NCI-H1092 treated with DMSO at 0.1 percent for 48 hours (cell line): ENCODE data around the gene ARPC1B.
A peak's percentile ranks its signal among the peaks of the same experiment; 100 is the strongest.
"Not testable (repeated sequence)": the region's sequence is repeated elsewhere in the genome, so short reads cannot be mapped to it uniquely, and the experiment has no call there.

ENCODE experiments used
- DNase-seq: peaks from one replicate; lab custom pipeline; 2025; lab: John Stamatoyannopoulos, UW

The ARPC1B gene

DNA sequence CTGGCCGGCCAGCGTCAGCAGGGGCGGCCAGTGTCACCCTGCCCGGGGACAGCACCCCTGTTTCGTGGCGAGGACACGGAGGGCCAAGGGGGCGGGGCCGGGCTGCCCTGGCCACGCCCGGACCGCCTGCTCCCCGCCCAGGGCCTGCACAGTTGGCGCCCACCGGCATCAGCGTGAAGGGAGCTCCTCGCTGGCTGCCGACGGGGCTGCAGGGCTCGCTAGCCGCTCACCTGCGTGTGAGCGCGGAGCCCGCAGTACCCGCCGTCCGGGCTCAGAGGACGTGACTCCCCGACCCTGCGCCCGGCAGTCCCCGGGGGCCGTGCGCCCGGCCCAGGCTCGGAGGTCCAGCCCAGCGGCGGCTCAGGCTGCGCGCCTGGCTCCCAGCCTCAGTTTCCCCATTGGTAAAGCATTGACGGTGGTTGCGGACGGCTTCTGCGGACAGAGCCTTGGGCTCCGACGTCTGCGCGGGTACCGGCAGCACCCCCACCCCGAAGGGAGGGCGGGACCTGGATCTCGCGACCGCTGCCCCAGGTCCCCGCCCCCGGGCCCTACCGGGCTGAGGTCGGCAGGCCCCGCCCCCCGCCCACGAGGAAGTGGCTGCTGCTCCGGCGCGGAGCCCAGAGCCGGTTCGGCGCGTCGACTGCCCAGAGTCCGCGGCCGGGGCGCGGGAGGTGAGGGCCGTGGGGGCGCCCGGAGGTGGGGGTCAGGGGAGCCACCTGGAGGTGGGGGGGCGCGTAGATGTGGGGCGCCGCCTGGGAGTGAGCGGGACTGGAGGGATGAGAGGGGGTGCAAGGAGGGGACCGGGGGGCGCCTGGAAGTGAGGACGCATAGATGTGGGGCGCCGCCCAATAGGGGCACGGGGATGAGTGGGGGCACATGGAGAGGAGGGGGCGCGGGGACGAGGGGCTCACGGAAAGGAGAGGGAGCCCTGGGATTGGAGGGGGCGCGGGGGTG, at the start of gene ARPC1B:
ARPC1B (plus strand) TSS at position 620 of the 954 bp plus-strand sequence. CDS start 10,985 bp downstream, outside the sequence.
- peak; percentile 43 for DNase-seq

DNA sequence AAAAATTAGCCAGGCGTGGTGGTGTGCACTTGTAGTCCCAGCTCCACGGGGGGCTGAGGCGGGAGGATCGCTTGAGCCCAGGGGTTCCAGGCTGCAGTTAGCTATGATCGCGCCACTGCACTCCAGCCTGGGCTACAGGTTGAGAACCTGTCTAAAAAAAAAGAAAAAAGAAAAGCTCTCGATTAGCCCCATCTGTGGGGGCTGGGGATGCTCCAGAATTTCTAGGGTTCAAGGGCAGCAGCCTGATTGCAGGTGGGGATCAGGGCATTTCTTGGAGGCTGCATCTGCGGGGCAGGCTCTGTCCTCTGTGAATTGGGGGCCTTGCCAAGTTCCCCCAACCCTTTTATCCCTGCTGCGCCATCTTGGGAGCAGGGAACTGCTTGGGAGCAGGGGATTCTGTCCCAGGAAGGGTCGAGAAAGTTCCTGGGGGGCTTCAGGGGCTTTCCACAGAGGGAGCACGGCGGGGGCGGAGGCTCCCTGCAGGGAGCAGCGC, 49.5 kb upstream of the ARPC1B start:
- DNase-seq: peak; percentile 57

DNA sequence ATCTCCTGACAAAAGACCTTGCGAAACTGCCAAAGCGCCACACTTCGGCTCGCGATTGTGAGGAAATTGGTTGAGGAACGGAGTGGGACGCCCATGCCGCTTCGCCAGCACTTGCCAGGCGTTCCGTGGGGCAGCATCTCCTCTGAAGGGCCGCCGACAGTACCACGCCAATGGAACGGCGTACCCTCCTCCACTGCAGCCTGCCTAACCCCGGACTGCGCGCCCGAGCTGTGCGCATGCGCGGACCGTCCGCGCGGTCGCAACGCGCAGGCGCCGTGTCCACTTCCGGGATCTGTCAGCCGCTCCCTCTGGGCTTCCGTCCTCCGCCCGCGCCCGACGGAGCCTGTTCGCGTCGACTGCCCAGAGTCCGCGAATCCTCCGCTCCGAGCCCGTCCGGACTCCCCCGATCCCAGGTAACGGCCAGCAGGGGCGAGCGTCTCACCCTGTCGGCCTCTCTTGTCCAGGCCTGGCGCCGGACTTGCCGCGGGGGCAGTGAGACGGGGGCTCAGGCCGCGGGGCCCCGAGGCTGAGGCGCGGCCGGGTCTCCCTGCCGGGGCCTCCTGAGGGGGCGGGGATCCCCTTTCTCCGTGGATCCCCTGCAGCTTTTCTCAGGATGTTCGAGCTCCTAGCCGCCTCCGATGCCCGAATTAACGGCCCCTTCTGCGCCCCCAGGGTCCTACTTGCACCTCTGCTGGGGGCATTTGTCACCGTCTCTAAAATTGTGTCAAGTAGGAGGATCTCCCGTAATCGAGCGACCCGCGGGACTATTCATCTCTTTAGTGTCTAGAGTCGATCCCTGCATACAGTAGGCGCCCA, 48.7 kb upstream of the ARPC1B start, which contains the start of gene ARPC1A:
ARPC1A (plus strand) TSS at position 307 of the 816 bp plus-strand sequence. CDS start 7,456 bp downstream, outside the sequence.
- DNase-seq: peak; percentile 95

DNA sequence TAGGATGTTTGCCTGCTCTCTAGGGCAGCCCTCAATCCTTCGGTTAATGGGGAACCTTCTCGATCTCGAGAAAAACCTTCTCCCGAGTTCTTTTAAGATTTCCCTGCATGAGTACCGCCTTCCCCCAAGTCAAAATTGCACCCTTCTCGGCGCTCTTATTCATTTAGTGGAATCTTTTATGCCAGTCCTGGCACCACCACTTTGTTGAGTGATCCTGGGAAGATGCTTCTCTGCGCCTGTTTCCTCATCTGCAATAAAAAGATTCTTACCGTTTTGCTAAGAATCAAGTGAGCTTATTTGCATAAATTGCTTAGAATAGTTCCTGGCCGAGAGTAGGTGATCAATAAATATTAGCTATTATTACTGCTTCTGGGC, 48.1 kb upstream of the ARPC1B start:
- DNase-seq: no peak

GRCh38 chr7:99330314-99330961, 44.1 kb upstream of the ARPC1B start:
- DNase-seq: not testable (repeated sequence)

DNA sequence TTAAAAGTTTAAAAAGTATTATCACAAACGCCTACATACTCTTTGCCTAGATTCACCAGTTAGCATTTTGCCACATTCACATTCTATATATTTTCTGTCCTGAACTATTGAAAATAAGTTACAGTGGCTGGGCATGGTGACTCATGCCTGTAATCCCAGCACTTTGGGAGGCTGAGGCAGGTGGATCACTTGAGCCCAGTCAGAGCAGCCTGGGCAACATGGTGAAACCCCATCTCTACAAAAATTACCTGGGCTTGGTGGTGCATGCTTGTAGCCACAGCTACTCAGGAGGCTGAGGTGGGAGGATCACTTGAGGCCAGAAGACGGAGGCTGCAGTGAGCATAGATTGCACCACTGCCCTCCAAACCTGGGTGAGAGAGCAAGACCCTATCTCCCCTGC, 43.5 kb upstream of the ARPC1B start:
- no peak for DNase-seq

GRCh38 chr7:99339595-99339994, 34.9 kb upstream of the ARPC1B start:
- DNase-seq: no peak

GRCh38 chr7:99340659-99341058, 33.9 kb upstream of the ARPC1B start:
- DNase-seq: no peak

GRCh38 chr7:99344061-99344647, 30.4 kb upstream of the ARPC1B start:
- DNase-seq: no peak

DNA sequence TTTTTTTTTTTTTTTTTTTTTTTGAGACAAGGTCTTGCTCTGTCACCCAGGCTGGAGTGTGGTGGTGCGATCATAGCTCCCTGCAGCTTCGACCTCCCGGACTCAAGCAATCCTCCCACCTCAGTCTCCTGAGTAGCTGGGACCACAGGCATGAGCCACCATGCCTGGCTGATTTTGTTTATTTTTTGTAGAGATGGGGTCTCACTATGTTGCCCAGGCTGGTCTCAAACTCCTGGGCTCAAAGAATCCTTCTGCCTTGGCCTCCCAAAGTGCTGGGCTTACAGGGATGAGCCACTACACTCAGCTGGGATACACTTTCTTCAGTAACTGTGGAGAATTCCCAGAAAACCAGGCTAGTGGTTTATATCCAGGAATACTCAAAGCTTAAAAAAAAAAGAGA, 23.9 kb upstream of the ARPC1B start:
- not testable (repeated sequence) for DNase-seq

- DNase-seq: no peak
Measured at GRCh38 chr7:99352247-99352646, 22.3 kb upstream of the ARPC1B start.

- no peak for DNase-seq
Measured at GRCh38 chr7:99355098-99355497, 19.4 kb upstream of the ARPC1B start.

DNA sequence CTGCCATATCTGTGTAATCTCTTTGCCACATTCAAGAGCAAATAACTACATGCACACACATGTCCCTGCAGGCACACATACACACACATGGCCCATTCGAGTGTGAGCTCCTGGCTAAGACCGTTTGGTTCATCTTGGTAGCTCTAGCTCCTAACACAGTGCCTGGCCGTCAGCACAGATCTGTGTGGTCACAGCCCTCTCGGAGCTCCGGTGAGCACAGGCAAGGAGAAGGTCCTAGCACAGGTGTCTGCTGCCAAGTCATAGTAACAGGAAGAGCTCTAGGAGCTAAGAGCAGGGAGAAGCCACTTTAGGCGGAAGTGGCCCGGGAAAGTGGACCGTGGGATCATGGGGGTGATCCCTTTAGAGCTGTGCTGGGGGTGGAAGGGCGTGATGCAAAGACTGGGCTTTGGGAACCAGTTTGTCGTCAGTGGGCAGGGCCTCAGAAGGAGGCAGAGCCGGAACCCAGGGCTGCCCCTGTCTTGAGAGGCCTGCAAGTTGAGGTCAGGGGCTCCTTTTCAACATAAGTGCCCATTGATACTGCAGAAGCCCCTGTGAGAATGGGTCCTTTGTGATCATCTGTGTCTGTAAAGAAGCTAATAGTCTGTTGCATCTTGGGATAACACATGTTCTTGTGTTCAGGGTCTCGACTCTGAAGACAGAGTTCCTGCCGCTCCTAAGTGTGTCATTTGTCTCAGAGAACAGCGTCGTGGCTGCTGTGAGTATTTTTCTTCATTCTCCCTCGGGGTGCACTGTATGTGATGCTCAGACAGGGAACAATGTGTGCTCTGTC, 16.6 kb upstream of the ARPC1B start:
- no peak for DNase-seq

DNA sequence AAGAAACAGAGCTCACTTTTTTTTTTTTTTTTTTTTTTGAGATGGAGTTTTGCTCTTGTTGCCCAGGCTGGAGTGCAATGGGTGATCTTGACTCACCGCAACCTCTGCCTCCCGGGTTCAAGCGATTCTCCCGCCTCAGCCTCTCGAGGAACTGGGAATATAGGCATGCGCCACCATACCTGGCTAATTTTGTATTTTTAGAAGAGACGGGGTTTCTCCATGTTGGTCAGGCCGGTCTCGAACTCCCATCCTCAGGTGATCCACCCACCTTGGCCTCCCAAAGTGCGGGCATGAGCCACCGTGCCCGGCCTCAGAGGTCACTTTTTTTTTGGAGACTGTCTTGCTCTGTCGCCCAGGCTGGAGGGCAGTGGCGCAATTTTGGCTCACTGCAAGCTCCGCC, 16.0 kb upstream of the ARPC1B start:
- not testable (repeated sequence) for DNase-seq

GRCh38 chr7:99359465-99360154, 14.9 kb upstream of the ARPC1B start:
- no peak for DNase-seq

DNA sequence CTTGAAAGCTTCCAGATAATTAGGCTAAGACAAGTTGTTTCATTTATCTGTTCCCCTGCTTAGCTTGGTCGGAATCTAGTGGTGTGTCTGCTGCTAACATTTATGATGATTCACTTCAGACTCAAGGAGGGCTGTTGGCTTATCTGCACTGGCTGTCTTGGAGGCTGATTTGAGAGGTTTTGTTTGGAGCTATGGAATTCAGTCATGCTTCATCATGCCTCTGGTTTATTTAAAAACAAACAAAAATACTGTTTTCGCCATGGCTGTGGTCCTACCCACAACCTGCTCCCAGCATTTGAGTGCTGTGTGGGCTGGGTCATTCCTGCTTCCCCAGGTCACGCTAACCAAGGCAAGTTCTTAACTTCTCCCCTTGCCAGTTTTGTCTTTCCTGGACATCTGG, 11.7 kb upstream of the ARPC1B start:
- no peak for DNase-seq

DNA sequence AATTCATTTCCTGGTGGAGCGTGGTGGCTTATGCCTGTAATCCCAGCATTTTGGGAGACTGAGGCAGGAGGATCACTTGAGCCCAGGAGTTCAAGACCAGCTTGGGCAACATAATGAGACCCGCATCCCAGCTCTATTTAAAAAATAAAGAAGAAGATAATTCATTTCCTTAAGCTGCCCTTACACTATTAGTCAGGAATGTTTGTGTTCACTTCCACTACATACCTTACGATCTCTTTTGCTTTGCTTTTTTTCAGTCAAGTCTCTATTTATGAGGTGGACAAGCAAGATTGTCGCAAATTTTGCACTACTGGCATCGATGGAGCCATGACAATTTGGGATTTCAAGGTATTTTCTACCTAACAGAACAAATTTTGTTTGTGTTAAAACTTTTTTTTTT, 11.2 kb upstream of the ARPC1B start:
- DNase-seq: no peak

GRCh38 chr7:99365318-99366141, 9.0 kb upstream of the ARPC1B start:
- no peak for DNase-seq

DNA sequence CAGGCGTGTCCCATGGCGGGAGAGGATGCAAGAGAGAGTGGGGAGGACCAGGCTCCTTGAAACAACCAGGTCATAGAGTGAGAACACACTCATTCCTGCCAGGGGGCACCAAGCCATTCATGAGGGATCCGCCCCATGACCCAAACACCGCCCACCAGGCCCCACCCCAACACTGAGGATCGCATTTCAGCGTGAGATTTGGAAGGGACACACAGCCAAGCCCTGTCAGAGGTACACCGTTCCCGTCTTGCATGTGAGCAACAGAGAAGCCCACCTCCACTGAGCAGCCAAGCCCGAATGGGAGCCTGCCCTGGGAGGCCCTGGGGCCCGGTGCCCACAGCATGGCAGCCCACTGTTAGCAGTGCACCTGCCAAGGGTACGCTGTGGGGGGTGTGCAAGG, 7.9 kb upstream of the ARPC1B start:
- no peak for DNase-seq
